Measurements from ENCODE around the gene SLC22A31.

Gene SLC22A31

DNA sequence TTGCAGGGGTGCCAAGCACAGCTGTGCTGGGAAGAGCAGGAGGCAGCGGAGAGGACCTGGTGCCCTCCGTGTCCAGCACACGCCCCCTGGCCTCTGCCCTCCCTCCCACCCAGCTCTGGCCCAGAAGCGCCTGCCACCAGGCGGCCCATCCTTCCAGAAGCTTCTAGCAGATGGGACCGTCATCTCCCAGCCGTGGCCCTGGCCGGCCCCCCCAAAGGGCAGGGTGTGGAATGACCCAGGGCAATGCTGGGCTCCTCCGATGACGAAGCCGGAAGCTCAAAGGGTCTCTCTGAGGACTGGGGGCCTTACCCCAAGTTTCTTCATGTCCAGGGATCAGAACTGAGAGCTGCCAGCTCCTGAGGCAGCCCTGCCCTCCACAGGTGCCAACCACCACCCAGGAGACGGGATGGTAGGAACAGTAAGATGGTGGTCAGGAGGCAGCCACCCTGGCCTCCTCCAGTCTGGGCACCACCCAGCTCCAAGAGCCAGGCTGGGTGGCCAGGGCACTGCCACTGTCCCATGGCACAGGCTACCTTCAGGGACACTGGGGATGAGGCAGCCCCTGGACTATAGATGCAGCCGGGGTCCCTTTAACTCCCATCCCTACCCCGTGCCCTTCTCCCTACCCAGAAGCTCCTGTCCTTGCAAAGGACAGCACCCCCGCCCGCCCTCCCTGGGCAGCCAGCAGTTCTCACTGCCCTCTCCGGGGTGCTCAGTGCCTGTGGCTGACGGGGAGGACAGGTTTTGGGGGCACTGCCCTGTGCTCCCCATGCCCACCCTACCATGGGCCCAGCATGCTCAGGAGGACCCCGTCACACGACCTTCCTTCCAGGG is 35.3 kb downstream of the SLC22A31 start:
- no peak for DNase-seq (ENCODE audit: low spot score)

DNA sequence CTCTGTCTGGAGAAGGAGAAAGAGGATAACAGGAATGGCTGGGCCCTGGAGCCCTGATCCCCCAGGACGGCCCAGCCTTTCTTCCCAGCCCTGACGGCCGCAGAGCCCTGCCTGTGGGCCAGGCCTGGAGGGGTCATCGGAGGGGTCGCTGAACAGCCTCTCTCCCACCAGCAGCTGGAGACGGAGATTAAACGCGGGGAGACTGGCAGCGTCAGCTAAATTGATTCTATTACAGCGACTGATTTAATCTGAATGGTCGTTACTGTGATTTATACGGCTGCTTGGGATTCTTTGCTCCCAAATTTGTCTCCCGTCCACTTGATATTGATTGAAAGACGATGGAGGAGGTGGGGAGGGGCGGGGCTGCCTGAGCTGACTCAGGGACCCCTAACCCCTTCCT is 35.9 kb downstream of the SLC22A31 start:
- DNase-seq (ENCODE audit: low spot score) = no peak

DNA sequence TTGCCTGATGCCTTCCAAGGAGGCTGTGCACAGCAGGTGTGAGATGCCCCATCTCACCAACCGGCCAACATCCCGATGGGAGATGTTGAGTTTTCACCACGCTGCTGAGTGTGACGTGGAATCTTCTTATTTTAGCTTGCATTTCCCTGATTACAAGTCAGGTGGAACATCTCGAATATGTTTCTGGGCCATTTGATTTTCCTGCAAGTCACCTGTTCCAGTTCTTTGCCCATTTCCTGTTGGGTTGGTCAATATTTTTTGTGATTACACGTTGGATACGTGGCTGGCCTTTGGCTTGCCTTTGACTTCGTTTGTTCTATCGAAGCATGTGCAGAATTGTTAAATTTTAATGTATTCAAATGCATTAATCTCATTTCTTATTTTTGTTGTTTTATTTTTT is 37.0 kb downstream of the SLC22A31 start:
- DNase-seq (ENCODE audit: low spot score) = no peak

DNA sequence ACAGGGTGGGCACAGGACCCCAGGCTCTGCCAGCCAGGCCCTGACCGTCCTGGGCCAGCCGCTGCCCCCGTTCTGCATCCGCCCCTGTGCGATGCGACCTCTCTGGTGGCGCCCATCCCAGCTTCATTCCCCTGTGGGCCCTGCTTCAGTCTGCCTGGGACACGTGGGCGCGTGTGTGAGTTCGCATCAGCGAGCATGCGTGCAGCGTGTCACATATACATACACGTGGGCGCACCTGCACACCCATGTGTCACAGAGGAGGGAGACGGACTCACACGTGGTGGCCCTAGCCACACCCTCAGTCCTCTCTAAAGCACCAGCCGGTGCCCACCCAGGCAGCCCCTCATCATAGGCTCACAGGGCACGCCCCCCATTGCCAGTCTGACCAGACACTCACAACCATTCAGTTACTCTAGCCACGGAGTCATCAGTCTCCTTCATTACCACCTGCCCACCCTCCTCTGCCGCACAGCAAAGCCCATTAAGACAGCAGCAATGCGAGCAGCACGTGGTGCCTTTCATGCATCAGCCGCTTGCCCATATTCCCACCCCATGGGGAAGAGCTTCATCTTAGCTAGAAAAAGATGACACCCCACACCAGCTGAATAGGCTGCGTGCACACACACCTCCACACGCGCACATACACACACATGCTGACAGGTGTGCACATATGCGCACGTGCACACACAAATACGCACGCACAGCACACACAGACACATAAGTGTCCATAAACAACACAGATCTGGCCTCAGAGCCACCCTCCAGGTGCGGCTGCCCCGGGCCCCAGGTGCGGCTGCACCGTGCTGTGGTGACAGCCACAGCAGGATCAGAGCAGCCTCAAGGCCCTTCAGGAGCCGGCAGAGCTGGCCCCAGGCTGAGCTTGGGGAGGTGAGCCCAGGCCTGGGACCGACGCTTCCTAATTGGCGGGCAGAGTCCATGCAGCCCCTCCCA is 38.3 kb downstream of the SLC22A31 start:
- DNase-seq (ENCODE audit: low spot score) = no peak

DNA sequence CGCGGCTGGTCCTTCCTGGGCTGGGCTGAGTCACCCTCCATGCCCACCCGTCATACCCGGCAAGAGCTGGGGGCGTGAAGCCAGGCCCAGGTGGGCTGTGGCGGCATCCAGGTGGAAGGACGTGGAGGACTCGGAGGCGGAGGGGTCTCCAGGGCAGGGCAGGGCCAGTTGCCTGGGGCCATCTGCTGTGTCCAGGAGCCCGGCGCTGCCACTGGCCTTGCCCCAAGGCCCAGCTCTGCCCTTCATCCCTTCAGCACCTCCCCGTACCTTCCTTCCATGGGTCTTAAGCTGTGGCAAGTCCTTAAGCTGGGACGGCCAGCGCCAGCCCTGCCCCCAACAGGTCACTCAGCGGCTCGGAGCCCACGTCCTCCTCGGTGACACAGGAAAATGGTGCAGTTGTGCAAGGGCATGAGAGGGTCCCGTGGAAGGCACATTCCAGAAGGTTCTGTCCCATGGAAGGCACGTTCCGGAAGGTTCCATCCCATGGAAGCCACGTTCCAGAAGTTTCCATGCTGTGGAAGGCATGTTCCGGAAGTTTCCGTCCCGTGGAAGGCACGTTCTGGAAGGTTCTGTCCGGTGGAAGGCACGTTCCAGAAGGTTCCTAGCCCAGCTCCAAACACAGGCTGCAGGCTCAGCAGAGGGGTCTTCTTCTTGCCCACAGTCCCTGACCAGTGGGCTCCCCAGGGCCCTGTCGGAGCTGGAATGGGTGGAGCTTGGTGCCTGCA is 39.2 kb downstream of the SLC22A31 start:
- no peak for DNase-seq (ENCODE audit: low spot score)

DNA sequence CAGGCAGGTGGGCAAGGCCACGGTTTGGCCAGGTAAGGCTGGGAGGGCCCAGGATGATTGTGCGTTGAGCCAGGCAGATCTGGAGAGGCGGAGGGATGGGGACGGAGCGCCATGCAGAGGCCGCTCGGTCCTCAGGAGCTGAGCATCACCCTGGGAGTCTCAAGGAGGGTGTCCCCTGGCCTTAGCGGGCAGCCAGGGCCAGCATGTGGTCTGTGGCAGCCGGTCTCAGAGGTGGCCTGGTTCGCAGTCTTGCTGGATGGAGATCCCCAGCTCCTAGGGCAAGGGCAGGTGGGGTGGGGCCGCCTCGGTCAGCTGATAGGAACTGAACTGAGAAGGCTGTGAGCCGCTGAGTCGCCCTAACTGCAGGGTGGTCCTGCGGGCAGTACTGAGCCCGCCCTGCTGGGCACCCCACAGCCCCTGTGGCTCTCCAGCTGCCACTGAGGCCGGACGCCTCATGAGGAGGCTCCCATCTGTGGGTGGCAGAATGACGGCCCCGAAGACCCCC is 40.4 kb downstream of the SLC22A31 start:
- DNase-seq (ENCODE audit: low spot score) = no peak

DNA sequence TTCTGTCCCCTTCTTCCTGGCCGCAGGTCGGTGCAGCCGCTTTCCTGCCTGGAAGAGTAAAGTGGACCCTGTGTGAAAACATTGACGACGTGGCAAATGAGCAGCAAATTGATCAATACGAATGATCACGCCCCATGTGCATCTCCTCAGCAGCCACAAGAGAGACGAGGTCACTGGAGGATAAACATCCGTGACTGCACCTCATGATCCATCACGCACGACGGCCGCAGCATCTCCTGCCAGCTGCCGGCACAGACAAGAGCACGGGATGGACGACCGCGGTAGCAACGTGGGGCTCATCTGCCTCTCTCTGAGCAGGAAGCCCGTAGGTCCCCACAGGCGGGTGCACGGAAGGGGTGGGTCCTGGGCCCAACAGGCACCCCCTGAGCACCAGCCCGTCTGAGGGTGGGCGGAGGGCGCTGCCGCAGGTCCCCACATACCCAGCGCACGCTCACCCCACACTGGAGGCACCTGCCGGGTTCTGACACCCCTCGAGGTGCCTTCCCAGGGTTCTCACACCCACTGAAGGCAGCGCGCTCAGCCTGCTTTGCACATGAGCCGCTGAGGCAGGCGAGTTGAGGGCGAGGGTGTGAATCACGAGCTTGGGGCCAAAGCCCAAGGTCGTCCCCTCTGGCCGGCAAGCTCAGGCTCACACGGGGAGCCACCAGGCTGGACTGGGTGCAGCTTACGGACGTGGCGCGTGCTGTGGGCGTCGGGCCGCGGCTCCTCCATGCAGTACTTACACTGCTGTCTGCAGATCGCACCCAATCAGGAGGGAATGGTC is 41.1 kb downstream of the SLC22A31 start:
- DNase-seq (ENCODE audit: low spot score) = no peak

DNA sequence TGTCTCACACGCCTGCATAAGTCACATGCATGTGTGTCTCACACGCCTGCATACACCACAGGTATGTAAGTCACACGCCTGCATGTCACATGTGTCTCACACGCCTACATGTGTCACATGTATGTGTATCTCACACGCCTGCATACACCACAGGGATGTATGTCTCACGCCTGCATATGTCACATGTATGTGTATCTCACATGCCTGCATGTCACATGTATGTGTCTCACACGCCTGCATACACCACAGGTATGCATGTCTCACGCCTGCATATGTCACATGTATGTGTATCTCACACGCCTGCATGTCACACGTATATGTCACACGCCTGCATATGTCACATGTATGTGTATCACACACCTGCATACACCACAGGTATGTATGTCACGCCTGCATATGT is 42.6 kb downstream of the SLC22A31 start:
- no peak for DNase-seq (ENCODE audit: low spot score)

DNA sequence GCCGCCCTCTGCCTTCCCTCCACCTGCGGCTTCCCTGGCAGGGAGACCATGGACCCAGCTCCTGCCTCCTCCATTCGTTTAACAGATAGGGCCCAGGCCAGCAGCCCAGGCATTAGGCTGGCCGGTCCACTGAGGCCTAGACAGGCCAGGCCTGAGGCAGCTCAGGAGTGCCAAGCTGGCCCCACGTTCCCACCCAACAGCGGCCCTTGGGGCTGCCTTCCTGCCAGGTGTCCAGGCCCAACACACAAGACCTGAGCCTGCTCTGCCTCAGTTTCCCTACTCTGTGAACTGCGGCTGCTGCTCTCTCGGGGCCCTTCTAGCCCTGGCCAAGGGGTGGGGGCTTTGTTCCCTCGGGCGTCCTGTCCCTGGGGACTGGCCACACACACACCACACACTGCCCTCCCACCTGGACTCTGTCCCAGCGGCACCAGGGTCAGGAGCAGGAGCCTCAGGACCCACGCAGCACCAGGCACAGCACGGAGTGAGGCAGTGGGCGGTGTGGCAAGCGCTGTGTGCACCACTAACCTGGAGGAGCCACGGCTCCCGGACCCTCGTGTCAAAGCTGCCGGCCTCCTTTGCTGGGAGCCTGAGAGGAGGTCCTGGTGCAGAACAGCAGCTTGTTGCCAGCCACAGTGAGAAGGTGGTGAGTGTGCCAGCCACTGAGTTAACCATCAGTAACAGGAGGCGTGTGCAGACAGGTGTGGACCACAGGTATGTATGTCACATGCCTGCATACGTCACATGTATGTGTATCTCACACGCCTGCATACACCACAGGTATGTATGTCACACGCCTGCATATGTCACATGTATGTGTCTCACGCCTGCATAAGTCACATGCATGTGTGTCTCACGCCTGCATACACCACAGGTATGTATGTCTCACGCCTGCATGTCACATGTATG is 43.3 kb downstream of the SLC22A31 start:
- no peak for DNase-seq (ENCODE audit: low spot score)

DNA sequence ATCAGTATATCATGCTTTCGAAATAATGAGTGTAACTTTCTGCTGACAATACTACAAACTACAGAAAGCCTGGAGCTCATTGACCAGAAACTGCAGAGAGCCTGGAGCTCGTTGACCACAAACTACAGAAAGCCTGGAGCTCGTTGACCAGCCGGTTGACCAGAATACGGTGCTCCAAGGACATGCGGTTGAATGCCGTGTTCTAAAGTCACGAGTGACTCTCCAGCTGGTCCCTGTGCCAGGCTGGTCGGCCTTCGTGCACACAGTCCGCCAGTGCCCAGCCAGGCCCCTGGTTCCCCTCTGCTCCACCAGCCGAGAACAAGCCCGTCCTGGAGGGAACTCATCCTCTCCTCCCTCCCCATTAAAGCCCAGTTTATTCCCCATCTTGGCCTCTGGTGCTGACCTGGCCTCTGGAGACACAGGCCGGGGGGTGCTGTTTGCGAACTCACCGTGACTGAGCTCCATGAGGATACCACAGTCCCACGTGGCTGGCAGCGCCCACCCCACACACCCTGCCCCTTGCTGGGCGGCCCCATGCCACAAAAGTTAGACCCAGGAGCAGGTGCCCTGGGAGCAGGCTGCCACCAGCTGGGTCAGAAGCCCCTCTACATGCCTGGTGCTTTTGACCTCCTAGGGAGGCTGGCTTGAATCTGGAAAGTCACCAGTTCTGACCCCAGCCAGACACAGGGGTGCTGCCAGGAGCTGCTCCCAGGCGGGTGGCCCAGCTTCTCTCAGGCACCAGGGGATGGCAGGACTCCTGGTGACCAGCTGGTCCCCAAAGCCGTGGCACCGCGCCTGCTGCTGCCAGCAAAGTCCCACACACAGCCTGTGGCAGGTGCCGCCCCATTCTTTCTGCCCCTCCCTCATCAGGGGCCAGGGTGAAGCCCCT is 44.2 kb downstream of the SLC22A31 start:
- DNase-seq (ENCODE audit: low spot score) = no peak

DNA sequence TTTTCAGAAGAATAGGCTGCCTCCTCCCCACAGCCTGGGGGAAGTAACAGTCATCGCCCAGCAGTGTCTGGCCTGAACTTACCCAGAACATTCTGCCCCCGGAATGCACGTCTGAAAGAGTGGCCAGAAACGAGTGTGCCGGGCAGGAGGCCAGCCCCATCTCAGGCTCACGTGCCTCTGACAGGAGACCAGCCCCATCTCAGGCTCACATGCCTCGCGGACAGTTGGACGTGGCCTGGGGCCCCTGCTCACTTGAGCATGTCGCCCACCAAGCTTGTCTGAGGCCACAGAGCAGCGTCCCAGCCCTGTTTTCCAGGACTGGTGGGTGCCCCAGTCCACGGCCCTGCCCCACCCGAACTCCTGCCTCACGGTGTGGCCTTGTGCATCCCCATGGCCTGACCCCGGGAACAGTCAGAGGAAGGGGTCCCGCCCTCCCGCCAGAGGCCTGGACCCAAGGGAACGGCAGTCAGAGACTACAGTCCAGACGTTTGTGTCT is 45.1 kb downstream of the SLC22A31 start:
- DNase-seq (ENCODE audit: low spot score) = no peak

DNA sequence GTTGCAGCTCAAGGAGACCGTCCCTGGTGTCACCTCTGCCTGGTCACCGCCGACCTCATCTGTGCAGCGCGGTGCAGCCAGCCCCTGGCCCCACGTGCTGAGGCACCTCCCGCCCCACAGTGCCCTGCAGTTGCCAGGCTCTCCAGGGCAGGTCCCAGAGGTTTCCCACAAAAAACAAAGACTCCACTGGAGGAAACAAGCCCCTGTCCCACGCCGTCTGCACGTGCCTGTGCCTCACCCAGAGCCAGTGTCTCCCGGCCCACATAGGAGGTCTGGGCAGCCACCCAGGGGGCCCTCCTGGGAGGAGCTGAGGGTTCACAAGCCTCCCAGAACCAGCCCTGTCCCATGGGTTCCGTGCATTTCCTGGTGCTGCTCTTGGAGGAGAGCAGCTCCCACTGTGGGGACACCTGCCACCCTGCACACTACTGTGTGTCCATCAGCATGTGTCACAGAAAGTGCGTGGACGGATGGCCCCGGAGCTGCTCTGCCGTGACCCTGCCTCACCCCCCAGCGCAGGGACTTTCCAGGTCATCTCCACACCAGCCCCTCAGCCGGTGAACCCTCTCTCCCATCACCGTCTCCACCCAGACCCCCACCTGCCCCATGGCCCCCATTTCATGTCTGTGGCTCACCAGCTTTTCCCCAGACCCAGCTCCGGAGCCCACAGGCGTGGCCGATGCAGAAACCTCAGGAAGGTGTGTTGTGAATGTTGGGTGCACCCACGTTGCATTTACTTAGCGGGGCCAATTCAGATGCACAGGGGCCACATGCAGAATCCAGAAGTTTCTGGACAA is 45.8 kb downstream of the SLC22A31 start:
- DNase-seq (ENCODE audit: low spot score) = no peak

DNA sequence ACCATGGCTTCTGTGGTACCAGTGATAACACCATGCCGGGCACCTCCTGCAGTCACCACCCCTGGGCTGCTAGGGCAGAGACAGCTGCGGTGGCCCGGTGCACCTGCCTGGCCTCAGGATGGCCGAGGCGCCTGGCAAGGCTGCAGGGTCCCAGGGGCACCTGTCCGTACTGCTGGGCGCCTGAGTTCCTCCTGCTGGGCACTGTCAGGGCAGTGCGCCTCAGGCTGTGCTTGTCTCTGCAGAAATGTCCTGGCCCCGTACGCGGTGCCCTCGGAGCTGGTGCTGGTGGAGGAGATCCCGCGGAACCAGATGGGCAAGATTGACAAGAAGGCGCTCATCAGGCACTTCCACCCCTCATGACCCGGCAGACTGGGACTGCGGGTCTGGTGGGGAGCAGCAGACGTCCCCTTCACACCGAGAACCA is 46.5 kb downstream of the SLC22A31 start:
- DNase-seq (ENCODE audit: low spot score) = no peak

DNA sequence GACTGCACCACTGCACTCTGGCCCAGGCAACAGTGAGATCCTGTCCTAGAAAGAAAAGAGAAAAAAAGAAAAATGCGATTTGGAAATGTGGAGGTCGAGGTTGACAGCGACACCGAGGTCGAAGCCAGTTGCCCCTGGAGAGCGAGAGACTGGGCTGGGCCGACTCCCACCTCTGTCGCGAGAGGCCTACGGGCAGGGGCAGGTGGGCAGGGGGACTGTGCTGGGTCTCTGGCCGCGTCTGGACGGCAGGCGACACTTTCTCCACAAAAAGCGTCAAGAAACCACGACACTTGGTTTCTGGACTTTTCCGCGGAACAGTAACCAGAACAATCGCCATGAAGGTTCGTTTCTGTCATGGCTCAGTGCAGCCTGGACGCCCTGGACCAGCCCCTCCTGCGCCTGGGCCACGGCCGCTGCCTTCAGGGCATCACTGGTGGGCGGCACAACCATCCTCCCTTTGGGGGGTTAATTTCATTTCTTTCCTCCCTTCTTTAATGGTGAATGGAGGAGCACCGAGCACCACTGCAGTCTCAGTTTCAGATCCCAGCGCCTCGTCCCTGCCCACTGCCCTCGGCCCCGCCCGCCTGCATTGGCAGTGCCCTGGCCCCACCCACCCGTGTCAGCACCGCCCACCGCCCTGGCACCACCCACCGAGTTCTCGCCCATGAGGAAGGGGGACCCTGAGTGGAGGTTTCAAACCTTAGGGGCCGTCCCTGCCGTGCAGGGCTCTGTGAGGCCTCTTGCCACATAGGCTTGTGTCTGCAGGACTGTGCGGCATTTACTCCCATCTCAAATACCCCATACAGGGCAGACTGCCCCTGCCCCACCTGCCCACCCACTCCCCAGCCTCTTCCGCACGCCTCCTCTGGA is 47.3 kb downstream of the SLC22A31 start:
- peak; percentile 84 for DNase-seq (ENCODE audit: low spot score)

DNA sequence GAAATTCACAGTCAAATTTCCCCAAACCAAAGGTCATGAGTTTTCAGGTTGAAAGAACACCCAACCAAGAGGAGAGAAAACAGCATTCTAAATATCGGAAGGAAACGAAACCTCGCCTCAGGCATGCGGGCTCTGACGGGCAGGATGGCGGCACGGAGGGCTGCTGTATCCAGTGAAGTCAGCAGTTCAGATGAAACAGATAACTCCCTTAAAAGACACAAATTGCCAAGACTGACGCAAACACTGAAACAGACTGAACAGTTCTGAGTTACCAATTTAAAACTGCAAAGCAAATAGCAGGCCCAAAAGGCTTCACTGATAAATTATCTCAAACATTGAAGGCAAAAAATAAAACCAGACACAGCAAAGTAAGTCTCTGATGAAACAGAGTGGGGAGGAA is 49.4 kb downstream of the SLC22A31 start:
- no peak for DNase-seq (ENCODE audit: low spot score)

DNA sequence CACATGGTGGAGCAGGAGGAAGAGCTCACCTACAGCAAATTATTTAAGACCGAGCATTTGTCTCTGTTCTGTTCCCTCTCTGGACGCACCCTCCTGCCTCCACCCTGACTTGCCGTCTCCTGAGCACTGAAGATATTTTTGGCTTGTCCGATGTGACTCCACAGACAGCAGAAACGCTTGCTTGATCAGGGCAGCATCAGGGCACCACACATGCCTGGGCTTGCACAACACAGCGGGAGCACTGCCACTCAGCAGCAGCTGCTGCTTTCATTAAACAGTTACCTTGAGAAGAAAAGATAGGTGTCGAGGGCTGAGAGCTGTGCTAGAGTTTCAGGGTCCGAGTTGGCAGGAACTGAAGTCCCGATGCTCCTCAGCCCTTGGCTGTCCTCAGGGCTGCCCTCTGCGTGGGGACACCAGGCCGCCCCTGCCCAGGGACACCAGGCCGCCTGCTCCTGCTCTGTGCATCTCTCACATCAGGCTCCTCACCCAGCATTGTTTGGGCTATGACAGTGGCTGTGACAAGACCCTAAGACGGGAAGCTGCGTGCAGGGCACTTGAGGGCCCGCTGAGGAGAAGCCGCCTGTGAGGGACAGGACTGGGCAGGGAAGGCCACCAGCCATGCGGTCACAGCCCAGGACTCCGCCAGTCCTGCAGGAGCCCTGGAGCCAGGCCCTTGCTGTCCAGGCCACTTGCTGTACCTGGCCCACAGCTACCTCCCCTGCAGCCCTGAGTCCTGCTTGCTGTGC is 50.1 kb downstream of the SLC22A31 start:
- DNase-seq (ENCODE audit: low spot score) = no peak
